Thyroid gland (tissue), 4 donors: Measurements from ENCODE around the gene ASPDH.

Source experiments
- POLR2A ChIP-seq, 2 donors: fragments of 450-650 bp; IDR thresholded peaks; one replicate each; pipeline ENCODE4 v1.6.1; 2017; ENCODE audit warnings: antibody characterized with exemption in 2 of 2, mild to moderate bottlenecking in 2 of 2, moderate library complexity in 1 of 2
- TF ChIP-seq, protein P1 (sequence below), 6 experiments: fragments of 200-600 bp in 3 of 6; fragments of 450-650 bp in 3 of 6; sonication (generic) in 3 of 6; IDR thresholded peaks; one replicate each; pipeline ENCODE4 v1.5.1; 2016 to 2019; ENCODE audit warnings: antibody characterized with exemption in 6 of 6, mild to moderate bottlenecking in 2 of 6, inconsistent platforms in 1 of 6, moderate library complexity in 1 of 6

GRCh38 chr19:50496189-50497021 is 17.3 kb downstream of the ASPDH start:
- TF ChIP-seq, protein P1, sequence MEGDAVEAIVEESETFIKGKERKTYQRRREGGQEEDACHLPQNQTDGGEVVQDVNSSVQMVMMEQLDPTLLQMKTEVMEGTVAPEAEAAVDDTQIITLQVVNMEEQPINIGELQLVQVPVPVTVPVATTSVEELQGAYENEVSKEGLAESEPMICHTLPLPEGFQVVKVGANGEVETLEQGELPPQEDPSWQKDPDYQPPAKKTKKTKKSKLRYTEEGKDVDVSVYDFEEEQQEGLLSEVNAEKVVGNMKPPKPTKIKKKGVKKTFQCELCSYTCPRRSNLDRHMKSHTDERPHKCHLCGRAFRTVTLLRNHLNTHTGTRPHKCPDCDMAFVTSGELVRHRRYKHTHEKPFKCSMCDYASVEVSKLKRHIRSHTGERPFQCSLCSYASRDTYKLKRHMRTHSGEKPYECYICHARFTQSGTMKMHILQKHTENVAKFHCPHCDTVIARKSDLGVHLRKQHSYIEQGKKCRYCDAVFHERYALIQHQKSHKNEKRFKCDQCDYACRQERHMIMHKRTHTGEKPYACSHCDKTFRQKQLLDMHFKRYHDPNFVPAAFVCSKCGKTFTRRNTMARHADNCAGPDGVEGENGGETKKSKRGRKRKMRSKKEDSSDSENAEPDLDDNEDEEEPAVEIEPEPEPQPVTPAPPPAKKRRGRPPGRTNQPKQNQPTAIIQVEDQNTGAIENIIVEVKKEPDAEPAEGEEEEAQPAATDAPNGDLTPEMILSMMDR (IDR thresholded peaks at IDR 0.05): peak in 1 of 6 experiments; percentile 10
- peak in 1 of 2 donors; percentile 57 for TF ChIP-seq POLR2A (IDR thresholded peaks at IDR 0.05)
